Measurements from ENCODE around the gene EGFL7. TPM values are rescaled to one million over a fixed set of nuclear protein-coding genes. Genes with fewer than 3 reads are reported as not detected.
A peak's percentile ranks its signal among the peaks of the same experiment; 100 is the strongest.

The EGFL7 gene
- total and polyA plus RNA-seq, 10 of the 15 experiments (the other 5 are each of a cell fraction or from before 2014, with no cell fraction given) = 0.06 to 0.46 (median 0.19) TPM; not detected in 5

- TF ChIP-seq NBN (IDR thresholded peaks at IDR 0.05) (peak; percentile 58; the same call in 1 of the 2 replicates), NR2F1 (conservative IDR thresholded peaks at IDR 0.05) (0 out of 2 replicates have a peak, but pooled peaks have one; percentile 38), MTA2 (IDR thresholded peaks at IDR 0.05; ENCODE audit: low read depth) (peak; percentile 77), ZBTB4 (CRISPR knock-in tag; IDR thresholded peaks at IDR 0.05) (no peak), RAD51 (IDR thresholded peaks at IDR 0.05) (no peak), SMC3 (IDR thresholded peaks at IDR 0.05; ENCODE audit: borderline replicate concordance, low read length) (no peak), HDAC6 (IDR thresholded peaks at IDR 0.05; ENCODE audit: unreplicated experiment) (no peak), EED (IDR thresholded peaks at IDR 0.05; ENCODE audit: low read depth) (no peak), ZBED1 (IDR thresholded peaks at IDR 0.05; ENCODE audit: borderline replicate concordance) (no peak), ZNF217 (IDR thresholded peaks at IDR 0.05) (no peak; the same call in 1 of the 2 replicates), EP300 (IDR thresholded peaks at IDR 0.05; ENCODE audit: borderline replicate concordance in 1 of 2, control insufficient read depth in 1 of 2, low read depth in 2 of 2, low read length in 2 of 2) (0 out of 4 replicates have a peak, but pooled peaks have one; percentile 24 to 47), NFYA (IDR thresholded peaks at IDR 0.05; ENCODE audit: borderline replicate concordance, low read depth, low read length) (no peak), PBX3 (IDR thresholded peaks at IDR 0.05; ENCODE audit: insufficient replicate concordance, low read depth, low read length) (no peak), EGR1 (IDR thresholded peaks at IDR 0.05; ENCODE audit: borderline replicate concordance in 1 of 2, low read depth in 2 of 2, low read length in 2 of 2) (no peak), MYC (IDR thresholded peaks at IDR 0.05; ENCODE audit: insufficient read depth, insufficient read length, insufficient replicate concordance, low read length, severe bottlenecking) (no peak), NR2C2 (IDR thresholded peaks at IDR 0.05; ENCODE audit: borderline replicate concordance, control insufficient read depth, insufficient read length, low read depth) (no peak), ZNF384 (IDR thresholded peaks at IDR 0.05; ENCODE audit: borderline replicate concordance, low read depth, low read length) (no peak), ZNF24 (IDR thresholded peaks at IDR 0.05) (no peak), E4F1 (IDR thresholded peaks at IDR 0.05; ENCODE audit: borderline replicate concordance, partially characterized antibody) (no peak), RELB (IDR thresholded peaks at IDR 0.05; ENCODE audit: low read depth) (peak; percentile 57; the same call in 1 of the 2 replicates)
Measured at GRCh38 chr9:136618580-136619547, 43.9 kb upstream of the EGFL7 start (continued).

Measured in GM12878 (cell line).